HG03196 (cell line): ENCODE measurements around the gene EFCAB6.
A peak's percentile ranks its signal among the peaks of the same experiment; 100 is the strongest.

Experiments
- ATAC-seq: cut with Tn5 transposase; IDR thresholded peaks from one replicate; pipeline ENCODE4 v1.9.1; 2021; ENCODE audit not compliant: unreplicated experiment

EFCAB6 gene

GRCh38 chr22:43819421-43819921 is 7.4 kb upstream of the EFCAB6 start:
- no peak for ATAC-seq

- no peak for ATAC-seq
Measured at GRCh38 chr22:43818981-43819380, 6.9 kb upstream of the EFCAB6 start.

GRCh38 chr22:43817402-43817801 is 5.3 kb upstream of the EFCAB6 start:
- no peak for ATAC-seq

- no peak for ATAC-seq
Measured at GRCh38 chr22:43814264-43814663, 2.2 kb upstream of the EFCAB6 start.

- ATAC-seq, result no peak
Measured at GRCh38 chr22:43812890-43813289, 785 bp upstream of the EFCAB6 start.

- peak; percentile 12 for ATAC-seq
Measured at GRCh38 chr22:43811777-43812148, 342 bp downstream of the EFCAB6 start.

GRCh38 chr22:43802897-43803495 is 9.1 kb downstream of the EFCAB6 start:
- ATAC-seq, result no peak

- ATAC-seq, result no peak
Measured at GRCh38 chr22:43800970-43801369, 11.1 kb downstream of the EFCAB6 start.

GRCh38 chr22:43798492-43798891 is 13.6 kb downstream of the EFCAB6 start:
- no peak for ATAC-seq

- no peak for ATAC-seq
Measured at GRCh38 chr22:43796567-43796966, 15.5 kb downstream of the EFCAB6 start.

- ATAC-seq, result no peak
Measured at GRCh38 chr22:43795320-43795719, 16.8 kb downstream of the EFCAB6 start.

GRCh38 chr22:43792905-43793304 is 19.2 kb downstream of the EFCAB6 start:
- no peak for ATAC-seq

- ATAC-seq, result no peak
Measured at GRCh38 chr22:43789452-43789851, 22.7 kb downstream of the EFCAB6 start.

- ATAC-seq, result no peak
Measured at GRCh38 chr22:43783777-43784176, 28.3 kb downstream of the EFCAB6 start.

GRCh38 chr22:43782448-43782847 is 29.7 kb downstream of the EFCAB6 start:
- ATAC-seq, result no peak

- no peak for ATAC-seq
Measured at GRCh38 chr22:43777286-43777685, 34.8 kb downstream of the EFCAB6 start.

- ATAC-seq, result no peak
Measured at GRCh38 chr22:43776081-43776670, 35.9 kb downstream of the EFCAB6 start.

GRCh38 chr22:43774318-43774915 is 37.7 kb downstream of the EFCAB6 start:
- no peak for ATAC-seq

- ATAC-seq, result no peak
Measured at GRCh38 chr22:43772831-43773230, 39.3 kb downstream of the EFCAB6 start.

GRCh38 chr22:43755452-43755851 is 56.7 kb downstream of the EFCAB6 start:
- ATAC-seq, result no peak

- no peak for ATAC-seq
Measured at GRCh38 chr22:43755011-43755410, 57.1 kb downstream of the EFCAB6 start.

GRCh38 chr22:43754176-43754575 is 57.9 kb downstream of the EFCAB6 start:
- ATAC-seq, result no peak

- no peak for ATAC-seq
Measured at GRCh38 chr22:43753688-43754087, 58.4 kb downstream of the EFCAB6 start.
